Hematopoietic multipotent progenitor cell treated with erythropoietin and hydrocortisone succinate and interleukin-3 and kit ligand, for 6 days (in vitro differentiated cells): ENCODE results near the gene SPRTN.

Experiments
- DNase-seq: peaks from one replicate; pipeline ENCODE4 v3.0.0-alpha.2; 2015

The SPRTN gene

DNA sequence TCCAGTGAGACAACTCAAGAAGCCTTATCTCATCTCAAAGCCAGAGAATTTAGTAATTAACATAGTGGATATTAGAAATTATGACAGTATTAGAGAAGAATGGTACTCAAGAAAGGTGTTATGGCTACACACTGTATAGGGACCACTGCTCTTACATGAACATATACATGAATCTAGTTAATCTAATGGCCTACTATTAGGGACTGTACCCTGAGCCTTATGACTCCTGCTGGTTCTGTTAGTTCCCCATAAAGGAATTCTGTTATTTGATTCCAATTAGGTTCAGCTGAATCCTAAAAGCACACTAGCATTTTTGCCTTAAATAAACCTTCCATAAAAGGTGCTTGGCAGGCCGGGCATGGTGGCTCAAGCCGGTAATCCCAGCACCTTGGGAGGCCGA is 44.3 kb downstream of the SPRTN start:
- DNase-seq, result no peak

DNA sequence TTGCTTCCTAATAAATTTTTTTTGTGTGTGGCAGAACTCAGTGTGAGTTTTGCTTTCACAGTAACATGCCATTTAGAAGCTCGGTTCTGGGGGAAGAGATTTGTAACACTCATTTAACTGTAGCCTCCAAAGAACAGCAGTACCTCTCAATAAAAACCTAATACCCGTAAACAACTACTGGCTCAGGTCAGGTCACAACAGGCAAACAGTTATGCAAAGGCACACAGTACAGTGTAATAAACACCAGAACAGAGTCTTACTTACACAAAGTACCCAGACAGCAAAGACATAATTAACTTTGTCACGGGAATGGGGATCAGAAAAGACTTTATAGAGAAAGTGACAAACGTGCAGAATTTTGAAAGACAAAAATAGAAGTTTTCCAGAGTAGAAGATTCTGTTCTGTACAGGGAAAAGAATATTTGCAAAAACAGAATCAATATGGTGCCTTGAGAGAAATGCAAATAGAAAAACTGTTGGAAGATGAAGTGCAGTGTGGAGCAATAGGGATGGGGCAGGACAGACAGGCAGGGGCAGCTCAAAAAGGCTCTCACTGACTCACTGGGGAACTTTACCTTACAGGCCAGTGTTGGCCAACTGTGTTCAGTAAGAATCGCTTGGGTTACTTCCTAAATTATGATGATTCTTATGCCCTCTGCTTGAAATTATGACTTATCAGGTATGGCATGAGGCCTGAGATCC is 45.2 kb downstream of the SPRTN start:
- DNase-seq, result no peak

DNA sequence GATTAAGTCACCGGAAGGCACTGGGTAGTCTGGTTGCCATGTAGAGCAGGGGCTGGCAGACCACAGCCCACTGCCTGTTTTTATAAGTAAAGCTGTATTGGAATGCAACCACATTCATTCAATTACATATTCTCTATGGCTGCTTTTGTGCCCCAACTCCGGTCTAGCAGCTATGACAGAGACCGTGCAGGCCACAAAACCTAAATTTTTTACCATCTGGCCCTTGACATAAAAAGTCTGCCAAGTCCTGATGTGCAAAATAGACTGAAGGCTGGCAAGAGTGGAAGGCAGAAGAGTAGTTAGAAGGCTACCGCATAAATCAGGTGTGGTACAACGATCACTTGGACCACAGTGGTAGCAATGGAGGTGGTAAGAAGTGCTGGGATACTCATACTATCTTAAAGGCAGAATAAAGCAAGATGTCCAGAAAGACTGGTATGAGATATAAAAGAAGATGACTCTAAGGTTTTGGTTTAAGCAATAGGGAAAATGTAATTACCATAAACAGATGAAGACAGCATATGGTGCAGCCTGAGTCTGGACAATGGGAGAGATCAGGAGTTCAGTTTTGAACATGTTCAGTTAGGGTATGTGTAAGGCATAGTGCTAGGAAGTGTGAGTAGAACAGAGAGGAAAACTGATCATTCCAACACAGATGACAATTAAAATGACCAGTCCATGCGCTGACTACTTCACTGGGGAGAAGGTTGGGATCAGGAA is 46.8 kb downstream of the SPRTN start:
- no peak for DNase-seq

DNA sequence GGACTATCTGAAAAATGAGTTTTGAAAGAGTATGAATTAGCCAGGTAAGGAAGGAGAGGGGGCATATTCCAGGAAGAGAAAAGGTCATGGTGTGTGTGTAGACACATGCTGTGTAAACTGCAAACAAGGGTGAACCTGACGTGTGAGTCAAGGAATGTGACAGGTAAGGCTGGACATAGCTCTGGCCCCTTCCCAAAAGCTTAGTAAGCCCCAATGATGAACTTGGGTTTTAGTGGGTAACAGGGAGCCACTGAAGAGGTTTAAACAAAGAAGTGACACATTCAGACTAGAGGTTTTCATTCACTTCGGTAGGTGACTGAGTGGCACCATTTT is 47.3 kb downstream of the SPRTN start:
- DNase-seq, result no peak

DNA sequence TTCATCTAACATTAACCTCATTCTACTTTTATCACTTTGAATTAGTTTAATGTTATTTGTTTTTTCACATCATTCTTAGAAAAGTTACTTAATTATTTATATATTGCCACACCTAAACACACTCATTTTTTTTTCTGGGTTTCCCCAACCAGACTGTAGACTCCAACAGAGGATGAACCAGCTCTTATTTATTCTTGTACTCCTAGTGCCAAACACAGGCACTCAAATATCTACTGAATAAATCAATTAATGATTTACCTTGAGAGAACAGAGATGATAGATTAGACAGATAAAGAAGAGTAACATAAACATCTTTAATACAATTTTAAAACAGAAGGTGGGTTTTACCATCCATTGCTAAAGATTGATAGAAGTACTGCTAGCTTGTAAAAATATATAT is 48.4 kb downstream of the SPRTN start:
- no peak for DNase-seq

DNA sequence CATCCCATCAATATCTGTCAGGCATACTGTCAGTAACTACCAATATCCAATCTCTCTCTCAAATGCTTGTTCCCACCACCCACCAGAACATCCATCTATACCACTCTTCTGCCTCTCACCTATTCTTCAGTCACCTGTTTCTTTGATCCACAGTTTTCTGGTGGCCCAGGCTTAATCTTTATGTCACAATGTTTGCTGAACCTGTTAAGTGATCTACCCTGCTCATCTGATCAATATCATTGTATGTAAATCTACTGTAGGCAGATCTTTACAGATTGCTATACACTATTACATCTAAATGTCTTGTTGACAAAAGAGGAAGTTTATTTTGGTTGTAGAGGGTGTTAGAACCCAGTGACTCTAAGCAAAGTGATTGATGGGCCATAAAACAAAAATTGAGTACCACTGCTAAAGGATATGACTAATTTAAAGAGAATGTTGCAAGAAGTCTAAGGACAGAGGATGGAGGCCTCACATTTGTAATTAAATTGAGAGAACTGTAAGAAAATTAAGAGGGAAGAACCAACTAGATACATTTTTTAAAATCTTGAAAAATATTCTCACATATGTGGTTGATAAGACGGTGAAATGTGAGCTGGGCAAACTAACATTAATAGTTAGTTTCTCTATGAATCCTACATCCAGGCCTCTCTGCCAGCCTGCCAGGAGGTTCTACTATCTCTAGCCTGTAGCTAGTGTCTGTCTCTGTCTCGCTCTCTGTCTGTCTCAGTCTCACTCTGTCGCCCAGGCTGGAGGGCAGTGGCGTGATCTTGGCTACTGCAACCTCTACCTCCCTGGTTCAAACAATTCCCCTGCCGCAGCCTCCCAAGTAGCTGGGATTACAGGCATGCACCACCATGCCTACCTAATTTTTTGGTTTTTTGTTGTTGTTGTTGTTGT is 49.9 kb downstream of the SPRTN start:
- DNase-seq, result no peak

DNA sequence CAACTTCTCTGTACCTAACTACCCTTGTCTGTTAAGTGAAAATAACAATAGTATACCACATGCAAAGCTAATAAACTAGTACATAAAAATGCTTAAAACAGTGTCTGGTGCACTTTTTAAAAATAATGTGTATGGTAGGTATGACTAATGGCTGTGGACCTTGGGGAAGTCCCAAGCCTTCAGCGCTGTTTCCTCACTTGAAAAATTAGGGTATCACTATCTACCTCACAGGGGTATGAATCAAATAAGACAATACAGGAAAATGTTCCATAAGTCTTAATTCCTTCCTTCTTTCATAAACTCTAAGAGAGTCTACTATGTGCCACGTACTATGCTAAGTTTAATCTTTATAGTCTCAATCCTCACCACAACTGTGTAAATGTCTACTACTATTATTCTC is 52.0 kb downstream of the SPRTN start:
- DNase-seq, result no peak

DNA sequence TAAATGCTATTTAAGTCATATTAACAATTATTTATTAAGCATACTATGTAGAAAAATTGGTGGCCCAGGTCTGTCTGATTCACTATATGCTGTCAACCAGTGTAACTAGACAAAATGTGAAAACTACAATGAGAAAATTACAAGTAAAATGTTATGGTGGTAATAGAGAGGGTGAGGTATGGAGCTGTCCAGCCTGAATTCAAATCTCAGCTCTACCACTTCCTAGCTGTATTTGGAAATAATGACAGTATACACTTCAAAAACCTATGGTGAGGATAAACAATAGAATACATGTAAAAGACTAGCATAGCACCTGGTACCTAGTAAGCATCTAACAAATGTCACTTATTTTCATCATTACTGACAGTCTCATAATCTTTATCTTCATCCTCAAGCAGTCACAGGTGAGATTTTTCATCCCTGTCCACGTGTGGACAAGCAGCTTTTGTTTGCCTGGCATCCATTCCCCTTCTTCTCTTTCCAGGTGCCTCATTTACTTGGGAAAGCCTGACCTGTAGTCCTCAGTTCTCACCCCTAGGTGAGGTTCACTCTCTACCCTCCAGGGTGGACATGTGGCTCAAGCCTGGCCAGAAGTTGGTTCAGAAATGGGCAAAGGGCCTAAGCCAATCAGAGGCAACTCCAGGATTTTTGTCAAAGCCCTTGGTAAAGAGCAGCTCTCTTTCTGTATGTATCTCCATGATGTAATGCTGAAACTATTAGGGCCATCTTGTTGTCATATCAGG is 54.5 kb downstream of the SPRTN start:
- no peak for DNase-seq

DNA sequence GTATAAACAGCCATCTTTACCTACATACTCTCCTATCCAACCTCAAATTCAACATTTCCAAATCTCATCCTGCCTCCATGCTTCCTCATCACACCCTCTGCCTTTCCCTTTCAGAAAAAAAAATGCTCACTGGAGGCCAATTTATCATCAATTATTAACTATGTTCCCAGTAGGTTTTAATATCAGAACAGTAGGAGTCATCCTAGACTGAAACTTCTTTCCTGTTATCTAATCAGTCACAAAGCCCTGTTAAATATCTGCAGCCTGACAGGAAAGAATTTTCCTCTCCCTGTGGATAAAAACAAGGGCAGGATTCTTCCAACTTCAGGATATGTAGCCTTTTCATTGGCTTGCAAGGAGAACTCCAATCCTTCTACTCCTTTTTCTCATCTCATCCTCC is 55.6 kb downstream of the SPRTN start:
- no peak for DNase-seq

DNA sequence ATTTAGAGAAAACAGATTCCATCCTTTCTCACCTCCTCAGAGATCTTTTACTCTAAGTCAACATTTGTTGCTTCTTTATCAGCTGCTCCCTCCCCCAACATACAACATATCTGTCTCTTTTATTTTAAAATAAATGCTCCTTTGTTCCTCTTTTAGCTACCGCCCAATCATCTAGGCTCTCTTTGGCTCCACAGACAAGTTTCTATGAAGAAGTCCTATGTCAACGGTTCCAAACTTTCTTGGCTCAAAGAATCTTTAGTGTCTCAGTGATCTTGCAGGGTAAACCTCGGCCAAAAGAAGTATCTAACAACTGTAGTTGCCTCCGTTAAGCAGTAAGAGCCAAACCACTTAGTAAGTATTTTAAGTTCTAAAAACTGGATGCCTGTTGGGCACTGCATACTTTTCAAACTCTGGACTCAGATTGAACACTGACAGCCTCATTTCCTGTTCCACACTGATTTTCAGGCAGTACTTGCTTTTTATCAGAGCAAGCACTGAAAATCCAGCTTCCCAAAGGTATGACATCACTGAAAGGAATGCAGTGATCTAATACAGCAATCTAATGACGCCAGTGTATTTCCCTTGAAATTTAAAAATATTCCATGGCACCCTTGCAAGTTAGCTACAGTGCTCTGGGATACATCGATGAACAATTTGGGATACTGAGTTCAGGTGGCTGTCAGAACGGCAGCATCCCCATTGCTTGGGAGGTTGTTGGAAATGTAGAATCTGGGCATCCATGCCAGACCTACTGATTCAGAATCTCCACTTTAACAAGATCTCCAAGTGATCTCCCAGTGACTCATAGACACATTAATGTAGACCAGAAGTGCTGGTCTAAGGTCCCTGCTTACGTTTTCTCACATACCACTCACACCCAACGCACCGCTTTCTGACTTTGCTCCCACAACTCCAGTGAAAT is 57.2 kb downstream of the SPRTN start:
- DNase-seq, result peak; percentile 16

DNA sequence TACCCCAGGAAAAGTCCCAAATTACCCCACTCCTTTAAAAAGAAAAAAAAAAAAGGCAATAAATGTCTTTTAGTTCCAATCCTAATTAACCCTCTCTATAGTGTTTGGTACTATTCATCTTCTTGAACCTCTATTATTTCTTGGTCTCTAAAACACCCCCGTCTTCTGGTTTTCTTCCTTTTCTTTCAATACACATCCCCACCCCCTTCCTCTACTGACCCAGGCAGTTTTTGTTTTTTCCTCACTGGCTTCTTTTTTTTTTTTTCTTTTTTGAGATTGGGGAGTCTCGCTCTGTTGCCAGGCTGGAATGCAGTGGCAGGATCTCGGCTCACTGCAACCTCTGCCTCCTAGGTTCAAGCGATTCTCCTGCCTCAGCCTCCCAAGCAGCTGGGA is 57.9 kb downstream of the SPRTN start:
- DNase-seq, result no peak

DNA sequence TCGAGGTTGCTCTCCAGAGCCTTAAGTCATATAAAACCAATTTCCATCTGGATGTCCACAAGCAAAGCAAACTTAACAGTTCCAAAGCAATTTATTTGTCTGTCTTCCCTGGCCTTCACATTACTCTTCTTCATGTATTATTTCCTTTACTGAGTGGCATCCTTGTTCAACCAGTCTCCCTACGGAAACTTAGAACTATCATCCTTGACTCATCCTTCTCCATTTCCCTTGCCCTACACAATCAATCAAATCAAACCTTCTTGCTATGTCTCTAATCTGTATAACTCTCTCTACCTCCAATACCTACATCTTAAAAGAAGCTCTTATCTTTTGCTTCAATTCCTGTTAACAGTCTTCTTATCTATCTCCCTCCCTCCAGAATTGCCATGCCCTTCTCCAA is 58.5 kb downstream of the SPRTN start:
- DNase-seq, result no peak

DNA sequence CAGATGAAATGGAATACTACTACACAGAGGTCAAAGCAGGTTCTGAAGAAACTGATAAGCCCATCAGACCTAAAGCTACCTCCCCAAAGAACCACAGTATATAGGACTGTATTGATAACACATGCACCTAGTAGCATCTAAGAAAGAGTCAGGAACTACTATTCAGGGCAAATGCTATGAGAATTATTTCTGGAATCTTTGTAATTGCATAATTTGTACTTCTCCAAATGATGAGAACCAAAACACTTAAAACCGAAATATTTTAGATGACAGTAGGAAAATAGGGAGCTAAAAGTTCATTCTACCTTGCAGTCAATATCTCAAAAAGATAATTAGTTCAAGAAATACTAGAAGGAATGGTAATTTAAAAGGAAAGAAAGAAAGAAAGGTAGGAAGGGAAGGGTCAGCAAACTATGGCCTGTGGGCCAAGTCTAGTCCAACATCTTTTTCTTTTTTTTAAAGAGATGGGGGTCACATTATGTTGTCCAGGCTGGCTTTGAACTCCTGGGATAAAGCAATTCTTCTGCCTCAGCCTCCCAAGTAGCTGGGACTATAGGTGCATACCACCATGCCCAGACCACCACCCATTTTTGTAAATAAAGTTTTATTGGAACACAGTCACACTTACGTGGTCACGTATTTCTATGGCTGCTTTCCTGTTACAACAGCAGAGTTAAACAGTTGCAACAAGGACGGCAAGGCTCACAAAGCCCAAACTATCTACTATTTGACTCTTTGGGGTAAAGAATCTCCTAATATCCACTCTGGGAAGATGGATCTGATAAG is 60.0 kb downstream of the SPRTN start:
- no peak for DNase-seq

DNA sequence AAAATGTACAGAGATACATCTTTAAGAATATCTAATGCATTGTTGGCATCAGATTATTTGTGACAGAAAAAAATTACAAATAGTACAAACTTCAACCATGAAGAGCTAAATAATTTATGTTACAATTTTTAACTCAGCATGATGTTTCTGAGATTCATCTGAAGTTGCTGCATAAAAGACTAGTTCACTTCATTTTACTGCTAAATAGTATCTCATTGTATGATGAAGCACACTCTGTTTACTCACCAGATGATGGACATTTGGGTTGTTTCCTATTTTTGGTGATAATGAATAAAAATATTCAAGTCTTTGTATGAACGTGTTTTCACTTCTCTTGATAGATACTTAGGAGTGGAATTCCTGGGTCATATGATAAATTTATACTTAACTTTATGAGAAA is 63.4 kb downstream of the SPRTN start:
- DNase-seq, result no peak

DNA sequence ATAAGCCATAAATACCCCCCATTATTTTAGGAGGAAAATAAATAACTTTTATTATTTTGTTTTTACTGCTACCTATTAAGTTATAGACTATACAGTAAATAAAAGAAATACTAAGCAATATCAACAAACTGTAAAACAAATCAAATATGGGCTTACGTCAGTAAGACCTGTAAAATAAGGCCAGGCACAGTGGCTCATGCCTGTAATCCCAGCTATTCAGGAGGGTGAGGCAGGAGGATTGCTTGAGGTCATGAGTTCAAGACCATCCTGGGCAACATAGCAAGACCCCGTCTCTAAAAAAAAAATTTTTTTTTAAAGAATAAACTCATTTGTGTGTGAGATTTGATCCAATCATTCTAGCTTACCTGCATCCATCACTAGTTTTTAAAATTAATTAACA is 66.2 kb downstream of the SPRTN start:
- no peak for DNase-seq
